CD14-positive monocyte (primary cell): ENCODE measurements around the gene ENTHD1. TPM values are rescaled to one million over a fixed set of nuclear protein-coding genes. Genes with fewer than 3 reads are reported as not detected.

Experiments used
- DNase-seq, 3 donors: peaks; one replicate each; pipeline ENCODE4 v3.0.0-alpha.2; 2011 to 2022
- H2AFZ ChIP-seq: 2 replicates; pipeline ENCODE4 v1.6.0; 2012; ENCODE audit warnings: mild to moderate bottlenecking, low read depth, low read length, inconsistent platforms; ENCODE audit not compliant: insufficient read depth, poor library complexity, severe bottlenecking
- H3K27ac ChIP-seq, 2 donors: 1 replicate in 1 of 2; 2 replicates in 1 of 2; pipeline ENCODE4 v1.5.1; 2012 to 2013; ENCODE audit warnings: low read length in 2 of 2, control low read depth in 1 of 2, inconsistent platforms in 1 of 2, low read depth in 1 of 2, mild to moderate bottlenecking in 1 of 2
- H3K27me3 ChIP-seq, 2 donors: one replicate each; pipeline versions ENCODE4 v1.6.0 to v1.6.1; 2011 to 2013; ENCODE audit warnings: low read length in 2 of 2; ENCODE audit not compliant: control insufficient read depth in 2 of 2, insufficient read depth in 2 of 2
- H3K36me3 ChIP-seq, 2 donors: replicated peaks in 1 of 2; 1 replicate in 1 of 2; 2 replicates in 1 of 2; pipeline versions ENCODE4 v1.5.1 to v1.6.1; 2012 to 2013; ENCODE audit warnings: low read length in 2 of 2, control low read depth in 1 of 2, inconsistent platforms in 1 of 2, mild to moderate bottlenecking in 1 of 2; ENCODE audit not compliant: insufficient read depth in 2 of 2, control insufficient read depth in 1 of 2
- H3K4me1 ChIP-seq, 2 donors: 1 replicate in 1 of 2; 2 replicates in 1 of 2; pipeline versions ENCODE4 v1.5.1 to v1.6.1; 2012 to 2013; ENCODE audit warnings: low read length in 2 of 2, control low read depth in 1 of 2, inconsistent platforms in 1 of 2, mild to moderate bottlenecking in 1 of 2, moderate library complexity in 1 of 2; ENCODE audit not compliant: insufficient read depth in 2 of 2, control insufficient read depth in 1 of 2
- H3K4me2 ChIP-seq: replicated peaks from 2 replicates; pipeline ENCODE3; 2012; ENCODE audit warnings: low read length, moderate library complexity, mild to moderate bottlenecking; ENCODE audit not compliant: poor library complexity, severe bottlenecking; ENCODE audit errors: extremely low read depth
- H3K4me3 ChIP-seq, 3 experiments: fragments of 200-600 bp in 1 of 3; sonication (generic) in 1 of 3; replicated peaks in 1 of 3; 1 replicate in 2 of 3; 2 replicates in 1 of 3; pipeline ENCODE4 v1.5.1; 2011 to 2013; ENCODE audit warnings: low read length in 3 of 3, mild to moderate bottlenecking in 3 of 3, control low read depth in 2 of 3, low read depth in 2 of 3, inconsistent platforms in 1 of 3, moderate library complexity in 1 of 3
- H3K79me2 ChIP-seq: 2 replicates; pipeline ENCODE4 v1.6.0; 2012; ENCODE audit warnings: mild to moderate bottlenecking, control low read depth, inconsistent platforms, low read length, moderate library complexity; ENCODE audit not compliant: insufficient read depth
- H3K9ac ChIP-seq: 2 replicates; pipeline ENCODE4 v1.6.0; 2017; ENCODE audit warnings: low read length, mild to moderate bottlenecking; ENCODE audit not compliant: insufficient read depth, poor library complexity, severe bottlenecking
- H3K9me3 ChIP-seq, 2 donors: replicated peaks in 1 of 2; 1 replicate in 1 of 2; 2 replicates in 1 of 2; pipeline versions ENCODE4 v1.5.1 to v1.6.1; 2012 to 2013; ENCODE audit warnings: low read length in 2 of 2, control low read depth in 1 of 2; ENCODE audit not compliant: control insufficient read depth in 1 of 2, insufficient read depth in 1 of 2
- H4K20me1 ChIP-seq: 2 replicates; pipeline ENCODE4 v1.6.0; 2012; ENCODE audit warnings: mild to moderate bottlenecking, low read length, control low read depth, moderate library complexity; ENCODE audit not compliant: insufficient read depth
- H3K27ac Mint-ChIP-seq, 7 donors: one replicate each; pipeline ENCODE4 v1.8.0; 2020; ENCODE audit warnings: mild to moderate bottlenecking in 7 of 7, mixed read lengths in 7 of 7, moderate library complexity in 6 of 7, inconsistent platforms in 2 of 7
- H3K27me3 Mint-ChIP-seq, 3 donors: one replicate each; pipeline ENCODE4 v1.8.0; 2021 to 2022; ENCODE audit warnings: low read depth in 3 of 3, mild to moderate bottlenecking in 3 of 3, mixed read lengths in 3 of 3, moderate library complexity in 3 of 3, inconsistent platforms in 1 of 3
- H3K36me3 Mint-ChIP-seq, 2 donors: one replicate each; pipeline ENCODE4 v1.8.0; 2020; ENCODE audit warnings: mixed read lengths in 2 of 2, inconsistent platforms in 1 of 2, mild to moderate bottlenecking in 1 of 2
- H3K4me1 Mint-ChIP-seq: one replicate; pipeline ENCODE4 v1.8.0; 2020; ENCODE audit warnings: mild to moderate bottlenecking, mixed read lengths
- H3K4me3 Mint-ChIP-seq, 2 donors: one replicate each; pipeline ENCODE4 v1.8.0; 2020; ENCODE audit warnings: mild to moderate bottlenecking in 2 of 2, mixed read lengths in 2 of 2, moderate library complexity in 1 of 2
- H3K9me3 Mint-ChIP-seq, 7 donors: one replicate each; pipeline ENCODE4 v1.8.0; 2020 to 2022; ENCODE audit warnings: mixed read lengths in 7 of 7, mild to moderate bottlenecking in 6 of 7, moderate library complexity in 6 of 7, inconsistent platforms in 2 of 7
- CTCF ChIP-seq: fragments of 200-600 bp; IDR thresholded peaks from one replicate; pipeline ENCODE4 v1.8.0; 2022; ENCODE audit warnings: antibody characterized with exemption, mild to moderate bottlenecking
- WGBS: methylation state at CpG from one replicate; pipeline ENCODE4 v1.1.5; 2013; ENCODE audit warnings: missing lambda C conversion rate; ENCODE audit not compliant: insufficient coverage; 5-methylcytosine and 5-hydroxymethylcytosine counted together
- intact Hi-C, 2 donors: fragments of 100-400 bp; cut with micrococcal nuclease; formaldehyde crosslinking; loops; one replicate each; pipeline versions ENCODE4 v1.15.0 to v1.15.1; 2023
- polyA plus RNA-seq, 3 donors: library from polyadenylated mRNA; depleted of rRNA in 1 of 3; unstranded in 2 of 3; stranded (reverse) in 1 of 3; fragments of 300-500 nt in 2 of 3; fragments of >200 nt in 1 of 3; fragmentation: Illumina TruSeq in 2 of 3; gene quantifications; 1 replicate in 2 of 3; 2 replicates in 1 of 3; pipeline ENCODE4 v1.2.3, GENCODE V29; 2012 to 2021

Gene ENTHD1
- polyA plus RNA-seq, 3 donors, result not detected

GRCh38 chr22:39808081-39808480 is 85.5 kb downstream of the ENTHD1 start:
- no peak overlapping the region for H3K4me3 ChIP-seq
- peaks cover 0 to 2% (median 0%) of the 10 kb centered on the region in 7 donors for H3K9me3 Mint-ChIP-seq
- WGBS, result no CpG with 5 or more reads among the region's 3 CpGs
- H3K4me1 Mint-ChIP-seq, result peaks cover 10% of the 10 kb centered on the region
- H3K9me3 ChIP-seq, result no peaks in the 10 kb centered on the region
- H3K4me3 Mint-ChIP-seq, result no peak overlapping the region
- H3K4me1 ChIP-seq, result no peaks in the 10 kb centered on the region
- no peaks in the 10 kb centered on the region for H3K36me3 ChIP-seq
- H3K9ac ChIP-seq, result no peak overlapping the region
- intact Hi-C loops, result no loop called here
- no peaks in the 10 kb centered on the region for H4K20me1 ChIP-seq
- H3K27me3 ChIP-seq, result peaks cover 2 to 5% of the 10 kb centered on the region in 2 donors
- H3K27ac Mint-ChIP-seq, result no peak overlapping the region
- no peak overlapping the region for H2AFZ ChIP-seq
- peak in 1 of 3 donors; percentile 2 for DNase-seq
- TF ChIP-seq CTCF, result peak; percentile 36
- no peak overlapping the region for H3K27ac ChIP-seq
- peaks cover 11 to 22% (median 20%) of the 10 kb centered on the region in 3 donors for H3K27me3 Mint-ChIP-seq
- H3K4me2 ChIP-seq, result no peak overlapping the region
- H3K79me2 ChIP-seq, result no peaks in the 10 kb centered on the region
- H3K36me3 Mint-ChIP-seq, result no peaks in the 10 kb centered on the region

GRCh38 chr22:39806109-39806508 is 87.5 kb downstream of the ENTHD1 start:
- WGBS, result no CpG with 5 or more reads among the region's 2 CpGs
- H3K36me3 Mint-ChIP-seq, result no peaks in the 10 kb centered on the region
- Histone ChIP-seq H3K9me3 (no peaks in the 10 kb centered on the region), H3K4me1 (no peaks in the 10 kb centered on the region), H2AFZ (no peak overlapping the region), H3K9ac (no peak overlapping the region), H3K4me3 (no peak overlapping the region), H3K4me2 (no peak overlapping the region), H3K79me2 (no peaks in the 10 kb centered on the region), H3K27me3 (peaks cover 4 to 9% of the 10 kb centered on the region in 2 donors), H4K20me1 (no peaks in the 10 kb centered on the region), H3K27ac (no peak overlapping the region), H3K36me3 (no peaks in the 10 kb centered on the region)
- peaks cover 0 to 6% (median 0%) of the 10 kb centered on the region in 7 donors for H3K9me3 Mint-ChIP-seq
- H3K27ac Mint-ChIP-seq, result no peak overlapping the region
- peaks cover 10% of the 10 kb centered on the region for H3K4me1 Mint-ChIP-seq
- DNase-seq, result no peak
- H3K27me3 Mint-ChIP-seq, result peaks cover 12 to 22% (median 20%) of the 10 kb centered on the region in 3 donors
- no peak overlapping the region for H3K4me3 Mint-ChIP-seq
- intact Hi-C loops, result no loop called here
- no peak for TF ChIP-seq CTCF
